NCI-H187 treated with DMSO at 0.1 percent for 48 hours (cell line): ENCODE results near the gene CKAP5.

ENCODE experiments used
- DNase-seq: peaks from one replicate; lab custom pipeline; 2025; lab: John Stamatoyannopoulos, UW

The CKAP5 gene

DNA sequence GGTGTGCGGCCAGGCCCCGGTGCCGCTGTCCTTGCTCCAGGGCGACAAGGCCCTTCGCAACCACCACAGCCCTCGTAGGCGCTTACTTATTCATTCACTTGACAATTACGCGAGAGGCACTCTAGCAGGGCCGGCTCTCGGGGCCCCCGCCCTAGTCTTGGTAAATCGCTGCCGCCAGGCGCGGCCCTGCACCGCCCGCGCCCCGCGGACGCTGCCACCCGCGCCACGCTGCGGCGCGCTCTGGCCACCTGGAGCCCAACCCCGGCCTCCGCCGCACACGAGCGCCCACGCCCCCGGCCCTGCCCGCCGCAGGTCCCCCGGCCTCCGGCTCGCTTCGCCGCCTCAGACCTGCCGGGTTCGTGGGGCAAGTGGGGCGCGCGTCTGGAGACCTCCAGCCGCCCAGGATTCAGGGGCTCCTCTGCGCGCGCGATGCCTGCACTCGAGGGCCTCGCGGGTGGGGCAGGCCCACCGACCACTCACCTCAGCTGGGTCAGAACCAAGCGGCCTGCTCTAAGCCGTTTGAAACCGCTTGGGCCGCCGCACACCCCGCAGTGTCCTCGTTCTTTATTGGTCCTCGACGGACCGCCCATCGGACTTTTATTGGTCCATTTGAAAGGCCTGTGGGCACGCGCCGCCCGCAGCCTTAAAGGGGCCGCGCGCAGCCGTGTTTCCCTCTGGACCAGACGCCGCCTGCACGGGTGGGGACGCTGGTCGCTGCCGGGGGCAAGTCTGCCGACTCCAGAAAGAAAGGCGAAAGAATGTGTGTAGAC is at the start of gene CKAP5:
Gene CKAP5, minus strand, starts transcription at position 541 of the 770 bp plus-strand sequence. CDS start 25,049 bp downstream, outside the sequence.
- peak; percentile 82 for DNase-seq

- DNase-seq: no peak
Observed at GRCh38 chr11:46895821-46896220, 49.7 kb upstream of the CKAP5 start.

GRCh38 chr11:46894961-46895360 is 48.9 kb upstream of the CKAP5 start:
- no peak for DNase-seq

DNA sequence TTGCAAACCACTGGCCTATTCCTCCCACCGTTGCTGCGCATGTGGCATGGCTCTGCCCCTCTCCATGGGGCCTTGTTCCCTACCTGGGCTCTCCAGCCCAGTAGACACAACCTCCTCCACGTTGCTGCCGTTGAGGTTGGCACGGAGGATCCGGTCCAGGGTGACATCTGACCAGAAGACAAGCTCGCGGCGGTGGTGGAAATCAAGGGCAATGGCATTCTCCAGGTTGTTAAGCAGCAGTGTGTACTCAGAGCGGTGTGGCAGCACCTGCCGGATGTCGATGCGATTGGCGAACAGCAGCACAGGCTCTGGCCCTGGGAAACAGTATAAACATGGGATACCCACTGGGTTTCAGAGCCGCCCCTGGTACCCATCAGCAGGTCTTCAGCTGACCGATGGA is 48.4 kb upstream of the CKAP5 start:
- DNase-seq: no peak

- no peak for DNase-seq
Observed at GRCh38 chr11:46892838-46893237, 46.8 kb upstream of the CKAP5 start.

DNA sequence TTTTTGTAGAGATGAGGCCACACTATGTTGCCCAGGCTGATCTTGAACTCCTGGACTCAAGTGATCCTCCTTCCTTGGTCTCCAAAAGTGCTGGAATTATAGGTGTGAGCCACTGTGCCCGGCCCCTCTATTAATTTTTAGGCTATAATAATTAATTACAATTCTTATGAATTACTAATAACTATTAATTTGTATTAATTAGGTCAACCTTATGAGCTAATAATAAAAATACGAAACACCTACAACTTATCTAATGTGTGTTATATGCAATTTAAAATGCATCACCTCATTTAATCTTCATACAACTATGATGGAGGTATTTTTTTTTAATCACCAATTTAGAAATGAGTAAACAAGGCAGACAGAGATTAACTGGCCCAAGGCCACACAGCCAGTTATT is 46.0 kb upstream of the CKAP5 start:
- no peak for DNase-seq

DNA sequence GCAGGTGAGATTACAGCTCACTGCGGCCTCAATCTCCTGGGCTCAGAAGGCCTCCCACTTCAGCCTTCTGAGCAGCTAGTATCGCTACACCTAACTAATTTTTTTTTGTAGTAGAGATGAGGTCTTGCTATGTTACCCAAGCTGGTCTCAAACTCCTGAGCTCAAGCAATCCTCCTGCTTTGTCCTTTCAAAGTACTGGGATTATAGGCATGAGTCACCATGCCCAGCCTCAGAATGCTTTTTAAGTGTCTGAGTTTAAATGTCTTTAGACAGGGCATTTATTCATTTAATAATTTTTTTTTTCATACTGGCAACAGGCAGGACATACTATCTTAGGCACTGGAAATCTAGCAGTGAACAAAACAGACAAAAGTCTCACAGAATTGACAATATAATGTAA is 44.6 kb upstream of the CKAP5 start:
- DNase-seq: no peak

- peak; percentile 45 for DNase-seq
Observed at GRCh38 chr11:46889689-46890475, 43.8 kb upstream of the CKAP5 start.

DNA sequence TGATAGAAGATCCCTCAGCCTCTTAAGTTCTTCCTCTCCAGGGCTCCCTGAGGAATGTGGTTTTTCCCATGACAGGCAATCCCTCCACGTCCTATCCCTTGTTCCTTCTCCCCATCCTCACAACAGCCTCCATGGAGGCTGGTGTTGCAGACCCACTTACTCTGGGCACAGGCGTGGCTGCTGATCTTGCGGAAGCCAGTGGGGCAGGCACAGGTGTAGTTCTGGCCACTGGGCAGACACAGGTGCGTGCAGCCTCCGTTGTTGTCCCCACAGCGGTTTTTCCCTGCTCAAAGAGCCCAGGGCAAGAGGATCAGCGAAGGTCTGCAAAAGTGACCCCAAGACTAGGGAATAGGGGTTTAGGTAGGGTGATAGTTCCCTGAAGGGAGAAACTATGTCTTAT is 43.2 kb upstream of the CKAP5 start:
- no peak for DNase-seq

DNA sequence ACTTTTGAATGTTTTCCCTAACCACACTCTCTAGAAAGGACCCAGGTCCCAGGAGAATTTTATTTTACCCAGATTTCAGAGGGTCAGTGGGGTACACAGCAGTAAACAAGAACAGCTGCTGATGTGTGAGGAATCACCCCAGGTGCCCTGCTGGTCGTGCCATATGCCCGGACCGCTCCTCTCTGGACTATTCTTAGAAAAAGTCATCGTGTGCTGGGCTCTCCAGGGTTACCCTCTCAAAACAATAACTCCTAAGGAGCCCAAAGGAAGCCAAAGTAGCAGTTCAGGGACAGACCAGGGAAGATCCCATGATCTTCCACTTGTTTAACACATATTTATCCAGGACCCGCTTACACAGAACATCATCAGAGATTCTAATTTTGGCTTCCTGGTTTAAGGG is 42.6 kb upstream of the CKAP5 start:
- DNase-seq: no peak

DNA sequence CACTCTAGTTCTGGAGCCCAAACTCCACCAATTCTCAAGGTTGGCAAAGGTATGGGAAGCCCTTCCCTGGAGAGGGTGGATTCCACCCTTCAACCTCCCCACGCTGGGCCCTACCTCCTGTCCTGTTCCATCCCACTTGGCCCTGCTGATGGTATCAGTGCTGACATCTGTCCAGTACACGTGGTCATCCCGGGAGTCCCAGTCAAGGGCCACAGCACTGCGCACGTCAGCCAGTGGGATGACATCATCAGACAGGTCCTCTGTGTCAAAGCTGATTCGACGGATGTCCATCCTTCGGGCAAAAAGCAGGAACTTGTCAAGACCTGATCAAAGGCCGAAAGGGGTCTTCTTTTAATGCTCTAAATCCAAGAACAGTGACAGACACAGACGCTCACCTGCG is 40.1 kb upstream of the CKAP5 start:
- no peak for DNase-seq

DNA sequence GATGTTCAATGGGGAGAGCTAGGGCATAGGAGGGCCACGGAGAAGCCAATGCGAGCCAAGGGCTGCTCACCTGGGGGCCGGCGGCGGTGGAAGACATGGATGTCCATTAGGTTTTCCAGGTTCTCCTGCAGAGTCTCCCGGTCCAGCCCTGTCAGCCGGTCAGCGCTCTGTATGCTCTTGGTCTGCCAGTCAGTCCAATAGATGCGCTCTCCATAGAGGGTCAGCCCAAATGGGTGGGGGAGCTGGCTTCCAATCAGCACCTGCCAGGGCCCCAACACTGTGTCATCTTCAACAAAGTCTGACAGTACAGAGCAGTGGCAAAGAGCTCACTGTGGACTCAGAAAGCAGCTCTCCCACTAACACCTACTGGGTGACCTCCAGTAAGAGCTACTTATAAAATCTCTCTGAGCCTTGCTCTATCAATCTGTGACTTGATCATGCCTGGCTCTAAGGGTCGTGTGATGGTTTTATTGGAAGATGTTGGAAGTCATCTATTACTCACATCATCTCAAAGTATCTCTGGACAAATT is 33.0 kb upstream of the CKAP5 start:
- DNase-seq: no peak

DNA sequence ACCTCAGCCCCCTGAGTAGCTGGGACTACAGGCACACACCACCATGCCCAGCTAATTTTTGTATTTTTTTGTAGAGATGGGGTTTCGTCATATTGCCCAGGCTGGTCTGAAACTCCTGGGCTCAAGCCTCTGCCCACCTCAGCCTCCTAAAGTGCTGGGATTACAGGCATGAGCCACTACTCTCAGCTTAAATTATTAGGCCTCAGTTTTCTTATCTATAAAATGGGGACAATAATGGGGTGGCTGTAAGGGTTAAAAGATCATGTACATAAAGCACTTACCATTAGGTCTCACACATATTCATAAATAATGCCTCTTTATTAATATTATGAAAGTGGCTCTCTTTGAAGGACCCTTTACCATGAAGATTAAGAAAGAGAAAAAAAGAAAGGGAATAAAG is 31.5 kb upstream of the CKAP5 start:
- no peak for DNase-seq

- no peak for DNase-seq
Observed at GRCh38 chr11:46876471-46876870, 30.4 kb upstream of the CKAP5 start.

- no peak for DNase-seq
Observed at GRCh38 chr11:46874586-46874985, 28.5 kb upstream of the CKAP5 start.

DNA sequence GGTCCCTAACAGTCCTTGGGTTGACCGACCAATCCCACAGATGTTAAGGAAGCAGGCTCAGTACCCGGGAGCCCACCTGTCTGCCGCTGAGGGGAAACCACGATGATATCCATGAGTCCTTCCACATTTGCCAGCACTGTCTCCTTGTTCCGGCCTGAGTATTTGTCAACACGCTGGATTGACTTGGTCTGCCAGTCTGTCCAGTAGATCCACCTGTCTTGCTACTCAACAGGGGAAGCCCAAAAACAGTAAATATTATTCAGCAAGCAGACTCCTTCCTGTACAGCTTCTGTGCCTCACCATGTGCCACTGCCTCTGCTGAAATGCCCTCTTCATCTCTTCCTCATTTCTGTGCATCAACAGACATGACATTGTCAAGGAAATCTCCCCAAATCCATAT is 22.8 kb upstream of the CKAP5 start:
- DNase-seq: no peak

- DNase-seq: no peak
Observed at GRCh38 chr11:46865340-46865739, 19.3 kb upstream of the CKAP5 start.

DNA sequence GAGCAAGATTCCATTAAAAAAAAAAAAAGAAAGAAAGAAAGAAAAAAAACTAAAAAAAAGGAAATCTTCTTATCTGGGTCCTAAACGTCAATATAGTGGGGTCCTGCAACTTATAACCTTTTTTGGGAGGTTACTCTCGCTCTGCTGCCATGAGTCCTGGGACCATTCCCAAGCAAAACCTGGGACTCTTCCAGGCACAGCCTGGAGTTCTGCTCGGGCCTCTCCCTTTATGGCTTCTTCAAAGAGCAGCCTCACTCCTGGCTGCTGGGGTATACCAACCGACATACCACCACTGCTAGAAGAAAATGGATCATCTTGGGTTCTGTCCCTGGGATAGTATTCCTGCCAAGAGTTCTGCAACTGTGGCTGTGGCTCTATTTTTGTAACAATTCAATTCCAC is 14.1 kb upstream of the CKAP5 start:
- no peak for DNase-seq

GRCh38 chr11:46858920-46859546 is 13.0 kb upstream of the CKAP5 start:
- DNase-seq: no peak

DNA sequence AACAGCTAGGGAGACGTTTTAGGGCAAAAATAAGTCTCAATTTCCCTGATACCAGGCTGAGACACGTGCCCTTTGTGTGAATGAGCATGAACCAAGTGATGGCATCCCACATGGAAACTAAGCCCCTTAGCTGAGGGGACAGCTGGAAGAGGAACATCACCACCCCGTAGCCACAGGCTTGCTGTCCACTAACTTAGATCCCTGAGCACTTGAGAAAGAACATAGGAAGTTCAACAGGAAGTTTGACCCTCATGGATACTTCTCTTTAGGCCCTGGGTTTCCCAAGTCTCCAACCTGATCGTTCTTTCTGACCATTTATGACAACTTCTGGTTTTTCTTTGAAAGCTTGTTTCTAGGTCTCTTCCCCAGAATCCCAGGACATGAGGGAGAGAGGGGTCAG is 11.6 kb upstream of the CKAP5 start:
- no peak for DNase-seq

DNA sequence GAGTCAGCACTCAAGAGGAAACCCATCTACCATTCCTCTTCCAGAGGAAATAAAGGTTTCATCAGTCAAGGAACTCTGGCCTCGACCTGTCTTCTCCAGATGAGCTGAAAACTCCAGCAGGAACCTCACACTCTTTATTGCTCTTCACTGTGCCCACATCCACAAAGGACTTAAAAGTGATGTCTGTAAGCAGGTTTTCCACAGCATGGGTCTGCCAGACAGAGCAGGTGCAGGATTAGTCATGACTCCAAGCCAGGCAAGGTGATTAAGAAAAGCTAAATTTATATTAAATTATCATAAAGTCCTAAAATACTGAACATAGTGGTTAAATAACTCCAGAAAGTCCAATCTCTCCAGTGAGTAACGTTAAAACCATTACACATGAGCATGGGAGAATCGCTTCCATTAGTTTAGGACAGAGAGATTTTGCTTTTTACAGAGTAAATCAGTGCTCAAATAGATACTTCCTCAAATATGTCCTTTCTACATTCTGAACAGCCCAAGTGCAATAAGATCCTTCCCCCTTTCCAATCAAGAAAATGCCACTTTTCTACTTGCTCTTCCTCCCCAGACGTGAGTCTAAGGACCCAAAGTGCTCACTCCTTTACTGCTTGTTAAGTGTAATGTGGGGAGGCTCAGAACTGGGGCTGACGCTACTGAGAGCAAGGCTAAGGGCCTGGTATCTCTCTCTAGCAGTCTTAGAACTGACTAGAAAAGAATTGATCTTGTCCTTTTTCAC is 10.7 kb upstream of the CKAP5 start:
- no peak for DNase-seq

GRCh38 chr11:46855863-46856262 is 9.8 kb upstream of the CKAP5 start:
- no peak for DNase-seq
